GM19193 (cell line): ENCODE results near the gene BNIPL.

Experiments used
- POLR2A ChIP-seq: IDR thresholded peaks from 4 replicates; pipeline ENCODE4 v1.6.1; 2011; ENCODE audit not compliant: insufficient read depth, insufficient read length; ENCODE audit errors: extremely low read depth

The BNIPL gene

DNA sequence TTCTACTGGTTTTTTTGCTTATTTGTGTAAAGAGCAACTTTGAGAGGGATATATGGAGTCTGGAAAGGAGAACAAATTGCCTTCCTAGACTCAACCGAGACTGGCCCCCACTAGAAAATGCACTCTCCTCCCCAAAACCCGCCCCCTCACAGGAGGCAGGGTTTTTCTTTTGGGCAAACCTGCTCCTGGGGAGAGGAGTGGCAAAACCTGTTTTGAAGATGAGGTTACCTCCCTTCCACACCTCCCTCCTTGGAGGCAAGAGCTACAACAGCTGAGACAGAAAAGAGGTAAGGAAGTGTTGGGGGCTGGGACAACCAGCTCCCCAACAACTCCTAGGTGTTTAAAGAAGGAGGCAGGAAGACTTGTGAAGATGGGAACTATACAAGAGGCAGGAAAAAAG lies at the start of gene BNIPL:
TSS of gene BNIPL (plus strand) at position 231 of the 400 bp plus-strand sequence. CDS start at position 371, 140 bp downstream.
- no peak for TF ChIP-seq POLR2A

GRCh38 chr1:150987924-150988323 lies 48.5 kb upstream of the BNIPL start:
- TF ChIP-seq POLR2A, result no peak

DNA sequence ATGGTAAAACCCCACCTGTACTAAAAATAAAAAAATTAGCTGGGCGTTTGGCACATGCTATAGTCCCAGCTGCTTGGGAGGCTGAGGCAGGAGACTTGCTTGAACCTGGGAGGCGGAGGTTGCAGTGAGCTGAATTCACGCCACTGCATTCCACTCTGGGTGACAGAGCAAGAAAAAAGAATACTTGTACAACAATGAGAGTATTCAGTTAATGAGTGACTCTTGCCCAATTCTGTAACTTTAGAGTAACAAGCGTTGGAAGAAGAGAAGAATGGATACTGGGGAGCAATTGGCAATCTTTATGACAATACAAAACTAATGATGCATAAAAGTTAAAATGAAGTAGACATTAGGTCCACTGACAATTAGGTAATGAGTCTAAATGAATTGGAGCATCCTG lies 43.8 kb upstream of the BNIPL start:
- no peak for TF ChIP-seq POLR2A

- TF ChIP-seq POLR2A, result no peak
These were observed 42.1 kb upstream of the BNIPL start for GRCh38 chr1:150994248-150994647.

DNA sequence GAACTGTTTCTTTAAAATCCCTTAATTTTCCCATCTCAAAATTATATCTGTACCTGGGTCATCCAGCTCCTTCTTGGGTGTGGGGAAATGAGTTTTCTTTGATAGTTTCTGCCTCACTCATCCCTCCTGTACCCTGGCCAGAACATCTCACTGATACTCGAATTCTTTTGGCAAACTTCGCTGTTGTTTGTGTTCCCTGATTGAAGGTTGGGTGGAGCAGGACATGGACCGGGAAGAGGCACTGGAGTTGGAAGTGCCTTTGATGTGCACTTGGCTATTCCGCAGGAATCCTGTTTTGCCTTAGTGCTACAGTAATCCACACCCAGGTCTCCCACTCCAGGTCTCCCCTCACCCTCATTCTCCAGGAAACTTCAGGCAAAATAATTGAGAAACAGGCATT lies 40.9 kb upstream of the BNIPL start:
- TF ChIP-seq POLR2A, result no peak

DNA sequence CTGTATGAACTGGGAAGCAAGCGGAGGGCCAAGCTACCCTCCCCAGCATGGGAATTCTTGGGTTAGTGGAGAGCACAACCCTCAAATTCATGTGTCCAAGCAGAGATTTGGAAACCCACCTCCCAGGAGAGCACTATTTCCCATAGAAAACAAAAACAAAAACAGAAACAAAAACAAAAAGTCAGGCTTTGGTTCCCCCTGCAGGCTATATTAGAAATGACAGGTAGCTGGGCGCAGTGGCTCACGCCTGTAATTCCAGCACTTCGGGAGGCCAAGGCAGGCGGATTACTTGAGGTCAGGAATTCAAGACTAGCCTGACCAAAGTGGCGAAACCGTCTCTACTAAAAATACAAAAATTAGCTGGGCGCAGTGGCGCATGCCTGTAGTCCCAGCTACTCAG lies 40.5 kb upstream of the BNIPL start:
- TF ChIP-seq POLR2A, result no peak

DNA sequence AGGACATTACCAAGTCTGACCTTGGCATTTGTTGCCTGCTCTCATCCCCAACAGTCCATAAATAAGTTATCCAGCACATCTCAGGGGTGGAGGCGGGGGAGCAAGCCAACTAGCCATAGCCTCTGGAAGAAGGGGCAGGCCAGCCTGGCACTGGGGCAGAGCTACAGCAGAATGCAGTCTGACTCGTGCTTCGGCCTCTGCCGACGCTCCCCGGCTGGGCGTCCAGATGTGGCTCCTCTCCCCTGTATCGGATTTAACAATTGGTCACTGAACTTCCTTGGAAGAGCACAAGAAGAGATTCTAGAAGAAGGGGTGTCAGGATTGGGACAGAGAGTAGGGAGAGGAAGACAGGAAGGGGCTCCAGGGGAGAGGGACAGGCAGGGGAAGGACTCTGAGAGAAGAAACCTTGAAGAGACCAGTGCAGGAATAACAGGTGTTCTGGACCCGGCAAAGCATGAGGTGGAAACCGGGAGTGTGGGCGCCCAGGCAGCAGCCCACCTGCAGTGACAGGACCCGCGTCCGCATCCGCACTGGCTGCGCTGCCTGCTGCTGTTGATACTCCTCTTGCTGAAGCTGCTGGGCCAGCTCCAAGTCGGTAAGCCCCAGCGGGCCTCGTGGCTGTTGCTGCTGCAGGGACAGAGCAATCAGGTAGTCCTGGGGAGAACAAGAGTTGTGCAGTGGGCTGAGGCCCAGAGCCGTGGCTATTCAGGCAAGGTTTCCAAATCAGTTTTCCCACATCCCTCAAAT lies 39.1 kb upstream of the BNIPL start:
- TF ChIP-seq POLR2A, result no peak

DNA sequence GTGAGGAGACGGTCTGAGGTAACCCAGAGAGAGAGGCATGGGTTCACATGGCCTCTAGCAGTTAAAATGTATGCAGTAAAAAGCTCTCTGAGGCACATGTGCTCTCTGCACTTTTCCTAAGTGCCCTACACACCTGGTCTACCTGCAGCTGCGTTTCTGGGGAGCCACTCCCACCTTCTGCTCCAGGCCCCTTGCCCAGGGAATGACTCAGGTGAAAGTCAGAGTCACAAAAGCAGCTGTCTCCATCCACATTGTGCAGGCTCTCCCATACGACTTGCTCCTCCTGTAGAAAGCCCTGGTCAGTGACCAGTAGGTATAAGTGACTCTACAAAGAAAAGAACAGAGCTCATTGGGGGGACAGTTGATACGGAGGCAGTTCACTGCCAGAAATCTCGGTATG lies 38.4 kb upstream of the BNIPL start:
- no peak for TF ChIP-seq POLR2A

- TF ChIP-seq POLR2A, result no peak
These were observed 37.2 kb upstream of the BNIPL start for GRCh38 chr1:150999051-150999674.

- TF ChIP-seq POLR2A, result no peak
These were observed 36.5 kb upstream of the BNIPL start for GRCh38 chr1:150999926-151000325.

- no peak for TF ChIP-seq POLR2A
These were observed 36.0 kb upstream of the BNIPL start for GRCh38 chr1:151000408-151000807.

GRCh38 chr1:151001602-151002001 lies 34.8 kb upstream of the BNIPL start:
- TF ChIP-seq POLR2A, result no peak

DNA sequence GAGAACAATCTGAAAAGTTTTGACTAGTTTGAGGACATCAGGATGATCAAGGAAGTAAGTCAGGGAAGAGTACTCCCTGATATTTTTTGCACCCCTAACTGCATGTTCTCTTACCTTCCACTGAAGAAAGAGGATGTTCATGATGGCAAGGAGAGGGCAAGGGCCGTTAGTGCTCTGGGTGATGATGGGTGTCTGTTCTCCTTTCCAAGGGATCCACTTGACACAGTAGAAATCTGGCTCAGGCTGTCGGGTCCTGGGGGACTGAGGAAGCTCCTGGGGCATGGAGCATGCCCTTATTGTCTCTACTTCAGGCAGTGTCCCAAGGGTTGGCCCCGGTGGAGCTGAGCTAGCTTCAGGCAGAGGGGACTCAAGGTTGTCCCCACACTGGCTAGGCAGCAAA lies 34.3 kb upstream of the BNIPL start:
- no peak for TF ChIP-seq POLR2A

- TF ChIP-seq POLR2A, result no peak
These were observed 33.8 kb upstream of the BNIPL start for GRCh38 chr1:151002611-151003010.

GRCh38 chr1:151003180-151003579 lies 33.2 kb upstream of the BNIPL start:
- TF ChIP-seq POLR2A, result no peak

GRCh38 chr1:151005729-151006319 lies 30.6 kb upstream of the BNIPL start:
- TF ChIP-seq POLR2A, result no peak
